ENCODE data around the gene CHRNA1.

Gene CHRNA1

GRCh38 chr2:174760845-174761473 is 3.3 kb downstream of the CHRNA1 start:
- DNase-seq (ENCODE audit: low read depth), result no peak

- DNase-seq (ENCODE audit: low read depth), result no peak
These were observed 4.7 kb downstream of the CHRNA1 start for GRCh38 chr2:174759381-174760065.

DNA sequence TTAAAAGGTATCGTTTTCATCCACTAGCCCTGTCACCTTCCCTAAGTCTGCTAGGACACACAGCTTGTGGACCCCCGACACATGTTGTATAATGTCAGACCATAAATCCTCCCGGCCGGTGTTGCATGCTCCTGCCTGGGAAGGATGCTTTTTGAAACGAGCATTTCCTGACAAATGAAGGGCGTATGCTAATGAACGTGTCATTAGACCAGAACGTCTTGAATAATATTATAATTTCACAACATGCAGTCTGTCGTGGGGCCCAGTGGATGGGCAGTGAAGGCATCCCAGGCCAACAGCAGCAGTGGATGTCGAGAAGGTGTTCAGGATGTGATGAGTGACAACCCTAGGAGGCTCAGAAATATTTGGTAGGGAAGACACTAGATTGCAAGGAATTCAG is 7.5 kb downstream of the CHRNA1 start:
- no peak for DNase-seq (ENCODE audit: low read depth)

GRCh38 chr2:174753038-174753633 is 11.1 kb downstream of the CHRNA1 start:
- no peak for DNase-seq (ENCODE audit: low read depth)

GRCh38 chr2:174752403-174753037 is 11.8 kb downstream of the CHRNA1 start:
- no peak for DNase-seq (ENCODE audit: low read depth)

DNA sequence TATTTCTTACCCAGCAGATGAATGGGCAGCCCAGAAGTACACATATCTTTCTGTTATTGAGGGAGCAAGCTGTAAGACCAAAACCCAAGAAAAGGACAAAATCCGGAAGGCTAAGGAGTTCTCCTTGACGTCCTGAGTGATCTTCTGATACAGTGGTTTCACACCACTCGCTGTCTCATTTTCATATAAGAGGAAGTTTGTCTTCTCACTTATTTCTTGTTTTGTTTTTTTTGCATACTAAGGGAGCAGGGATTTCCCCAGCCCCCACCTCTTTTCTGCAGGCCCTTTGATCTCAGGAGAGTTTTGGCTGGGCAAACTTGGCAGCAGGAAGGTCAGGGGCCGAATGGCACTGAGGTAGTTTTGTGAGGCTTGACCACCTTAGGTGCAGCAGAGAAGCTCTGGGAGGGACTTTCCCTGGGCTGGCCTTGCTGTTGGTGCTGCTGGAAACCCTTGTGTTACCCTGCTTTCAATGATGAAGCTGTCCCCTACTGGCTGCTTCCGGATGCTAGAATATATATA is 13.3 kb downstream of the CHRNA1 start:
- no peak for DNase-seq (ENCODE audit: low read depth)

- no peak for DNase-seq (ENCODE audit: low read depth)
These were observed 14.5 kb downstream of the CHRNA1 start for GRCh38 chr2:174749793-174750192.

DNA sequence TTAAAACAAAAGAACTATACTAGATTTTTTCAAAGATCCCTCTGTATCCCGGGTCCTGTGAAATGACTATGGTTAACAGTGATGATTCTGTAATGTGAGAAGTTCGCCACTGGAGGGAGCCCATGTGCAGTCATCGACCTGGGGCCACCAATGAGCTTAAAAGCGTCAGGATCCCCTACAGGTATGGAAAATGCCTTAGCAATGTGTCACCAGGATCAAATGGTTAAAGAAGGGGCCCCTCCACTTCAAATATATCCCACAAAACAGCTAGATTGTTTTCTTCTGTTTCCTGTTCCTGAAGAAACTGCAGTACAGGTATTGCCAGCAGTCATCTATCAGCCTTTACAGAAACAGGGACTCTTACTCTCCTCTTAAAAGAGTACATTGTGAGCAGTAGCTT is 15.3 kb downstream of the CHRNA1 start:
- peak; percentile 18 for DNase-seq (ENCODE audit: low read depth)

GRCh38 chr2:174745142-174745541 is 19.1 kb downstream of the CHRNA1 start:
- no peak for DNase-seq (ENCODE audit: low read depth)

DNA sequence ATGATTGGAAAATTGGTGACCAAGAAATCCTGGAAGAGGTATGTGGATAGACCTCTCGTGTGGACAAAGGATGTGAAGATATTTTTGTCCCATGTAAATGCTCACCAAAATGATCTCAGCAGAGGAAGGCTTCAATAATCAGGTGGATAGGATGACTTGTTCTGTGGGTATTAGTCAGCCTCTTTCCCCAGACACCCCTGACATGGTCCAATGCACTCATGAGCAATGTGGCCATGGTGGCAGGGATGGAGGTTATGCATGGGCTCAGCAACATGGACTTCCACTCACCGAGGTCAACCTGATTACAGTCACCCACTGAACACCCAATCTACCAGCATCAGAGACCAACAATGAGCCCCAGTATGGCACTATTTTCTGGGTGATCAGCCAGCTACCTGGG is 20.2 kb downstream of the CHRNA1 start:
- DNase-seq (ENCODE audit: low read depth), result no peak

- no peak for DNase-seq (ENCODE audit: low read depth)
These were observed 23.6 kb downstream of the CHRNA1 start for GRCh38 chr2:174740721-174741120.

DNA sequence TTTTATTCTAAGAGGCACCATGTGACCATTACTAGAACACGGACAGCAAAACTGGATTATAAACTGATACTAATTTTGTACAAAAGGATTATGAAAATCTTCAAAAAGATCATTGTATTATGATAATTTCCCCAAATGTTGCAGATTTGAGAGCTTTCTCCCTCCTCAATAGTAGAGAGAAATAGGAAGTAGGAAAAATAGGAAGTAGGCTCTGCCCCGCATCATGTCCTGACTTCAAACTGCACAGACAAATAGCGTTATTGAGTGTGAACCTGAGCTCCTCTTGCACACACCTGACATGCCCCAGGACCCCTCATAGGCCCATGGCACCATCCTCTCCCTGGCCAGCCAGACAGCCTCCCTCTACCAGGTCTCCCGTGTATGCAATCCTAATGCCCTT is 25.4 kb downstream of the CHRNA1 start:
- DNase-seq (ENCODE audit: low read depth), result no peak

DNA sequence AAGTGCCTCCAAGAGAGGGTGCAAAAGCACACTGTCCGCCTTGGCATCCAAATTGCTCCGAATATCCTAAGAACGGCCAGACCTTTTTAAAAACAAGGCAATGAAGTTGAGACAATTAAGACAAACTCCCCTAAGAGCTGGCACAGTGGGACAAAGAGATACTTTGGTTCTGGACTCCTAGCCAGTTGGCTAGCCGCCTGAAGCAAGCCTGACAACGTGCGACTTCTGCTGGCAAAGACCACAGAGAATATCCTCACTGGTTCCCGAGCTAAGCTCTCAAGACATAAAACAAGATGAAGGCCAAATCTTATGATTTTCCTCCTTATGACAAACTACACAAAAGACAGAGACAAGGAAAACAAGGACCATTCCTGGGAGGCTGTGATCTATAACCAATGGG is 32.7 kb downstream of the CHRNA1 start:
- no peak for DNase-seq (ENCODE audit: low read depth)

DNA sequence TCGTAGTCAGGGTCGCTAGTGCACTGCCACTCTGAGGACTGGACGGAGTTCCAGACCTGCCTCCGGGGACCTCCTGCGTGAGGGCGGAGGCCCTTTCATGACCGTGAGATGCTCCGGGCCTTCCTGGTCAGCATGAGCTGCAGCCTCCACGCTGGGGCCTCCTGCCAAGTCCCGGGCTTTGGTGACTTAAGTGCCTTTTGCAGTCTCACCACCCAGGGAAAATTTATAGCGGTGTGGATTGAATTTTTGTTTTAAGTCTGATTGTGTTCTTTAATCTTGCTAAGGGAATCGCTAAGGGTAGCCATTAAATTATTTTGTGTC is 33.6 kb downstream of the CHRNA1 start:
- DNase-seq (ENCODE audit: low read depth), result no peak

DNA sequence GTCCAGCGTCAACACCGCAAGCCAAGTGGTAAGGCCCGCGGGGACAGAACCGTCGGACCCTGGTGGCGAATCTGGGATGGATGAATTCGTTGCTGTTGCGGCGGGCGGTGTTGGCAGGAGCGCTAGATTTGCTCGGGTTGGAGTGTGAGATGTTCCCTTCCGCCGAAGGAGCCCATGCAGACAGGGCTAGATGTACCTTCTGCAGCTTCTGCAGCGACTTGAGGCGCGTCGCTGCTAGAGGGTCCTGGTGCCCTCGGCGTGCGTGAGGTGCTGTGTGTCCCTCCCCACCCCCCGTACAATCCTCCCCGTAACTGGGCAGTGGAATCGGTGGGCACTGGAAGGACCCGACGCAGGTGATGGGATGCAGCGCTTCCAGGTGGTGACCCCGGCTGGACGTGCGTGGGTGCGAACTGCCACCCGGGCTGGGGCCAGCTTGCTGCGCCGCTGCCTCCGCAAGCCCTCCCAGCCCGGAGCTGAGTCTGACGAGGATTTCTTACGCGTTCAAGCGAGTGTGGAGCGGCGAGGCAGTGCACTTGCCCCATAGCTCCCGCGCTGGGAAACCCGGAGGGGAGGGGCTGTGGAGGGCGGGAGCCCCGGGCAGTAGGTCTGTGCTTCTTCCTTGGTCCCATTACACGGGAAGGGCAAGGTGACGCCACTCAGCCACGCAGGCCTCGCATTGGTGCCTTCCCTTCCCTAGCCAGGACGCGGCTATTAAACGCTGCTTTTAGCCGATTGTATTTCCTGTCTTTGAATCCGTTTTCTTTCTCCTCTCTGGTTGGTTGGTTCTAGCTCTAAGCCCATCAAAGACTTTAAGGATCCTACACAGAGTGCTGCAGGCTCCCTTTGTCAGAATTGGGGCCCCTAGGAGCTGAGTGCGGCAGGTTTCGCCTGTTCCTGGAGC is 34.2 kb downstream of the CHRNA1 start:
- no peak for DNase-seq (ENCODE audit: low read depth)

- DNase-seq (ENCODE audit: low read depth), result no peak
These were observed 36.2 kb downstream of the CHRNA1 start for GRCh38 chr2:174728096-174728495.

DNA sequence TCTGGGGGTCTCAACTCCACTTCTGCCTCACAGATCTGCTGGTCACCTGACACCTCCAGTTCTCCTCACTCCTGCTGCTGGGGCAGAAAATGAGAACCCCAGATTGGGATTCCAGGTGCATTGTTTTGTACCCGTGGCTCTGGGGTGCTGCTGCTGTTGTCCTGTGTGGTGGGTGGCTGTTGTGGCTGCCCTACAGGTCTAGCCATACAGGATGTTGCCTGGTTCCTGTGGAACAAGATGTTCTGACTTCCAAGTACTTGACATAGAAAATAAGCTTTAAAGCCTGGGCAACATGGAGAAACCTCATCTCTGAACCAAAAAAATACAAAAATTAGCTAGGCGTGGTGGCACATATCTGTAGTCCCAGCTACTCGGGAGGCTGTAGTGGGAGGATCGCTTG is 38.1 kb downstream of the CHRNA1 start:
- no peak for DNase-seq (ENCODE audit: low read depth)

GRCh38 chr2:174722942-174723592 is 41.2 kb downstream of the CHRNA1 start:
- DNase-seq (ENCODE audit: low read depth), result no peak

DNA sequence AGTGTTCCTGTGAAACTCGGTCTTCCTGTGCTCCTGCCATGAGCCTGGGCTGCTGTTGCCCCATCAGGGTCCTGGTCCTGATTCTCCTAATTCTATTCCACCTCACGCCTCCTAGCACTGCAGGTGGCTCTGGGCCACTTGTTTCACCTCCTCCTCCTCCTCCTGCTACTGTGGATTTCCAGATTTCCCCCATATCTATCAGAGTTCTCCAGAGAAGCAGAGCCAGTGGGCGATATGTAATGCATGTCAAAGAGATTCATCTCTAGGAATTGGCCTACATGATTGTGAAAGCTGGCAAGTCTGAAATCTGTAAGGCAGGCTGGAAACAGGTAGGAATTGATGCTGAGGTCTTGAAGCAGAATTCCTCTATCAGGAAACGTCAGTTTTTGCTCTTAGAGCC is 45.3 kb downstream of the CHRNA1 start:
- no peak for DNase-seq (ENCODE audit: low read depth)

GRCh38 chr2:174718591-174718990 is 45.7 kb downstream of the CHRNA1 start:
- DNase-seq (ENCODE audit: low read depth), result no peak

DNA sequence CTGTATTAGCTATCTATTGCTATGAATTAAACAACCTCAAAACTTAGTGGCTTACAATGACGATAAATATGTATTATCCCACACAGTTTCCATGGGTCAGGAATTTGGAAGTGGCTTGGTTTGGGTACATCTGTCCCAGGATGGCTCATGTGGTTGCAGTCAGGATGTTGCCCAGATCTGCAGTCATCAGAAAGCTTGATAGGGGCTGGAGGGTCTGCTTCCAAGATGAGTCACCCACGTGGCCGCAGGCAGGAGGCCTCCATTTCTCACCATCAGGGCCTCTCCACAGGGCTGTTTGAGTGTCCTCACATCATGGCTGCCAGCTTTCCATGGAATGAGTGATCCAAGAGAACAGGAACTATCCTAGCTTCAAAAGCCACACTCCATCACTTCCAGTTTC is 46.4 kb downstream of the CHRNA1 start:
- DNase-seq (ENCODE audit: low read depth), result no peak

GRCh38 chr2:174717273-174717672 is 47.0 kb downstream of the CHRNA1 start:
- DNase-seq (ENCODE audit: low read depth), result no peak
